Stimulated activated CD8-positive, alpha-beta memory T cell treated with anti-CD3 and anti-CD28 coated beads, Interleukin-12 subunit alpha, Interleukin-12 subunit beta, amount 100 ng/mL, for 1 hour (primary cell): ENCODE results near the gene ZMAT1.
"Not testable (repeated sequence)": the region's sequence is repeated elsewhere in the genome, so short reads cannot be mapped to it uniquely, and the experiment has no call there.

Source experiments
- DNase-seq: peaks from one replicate; pipeline ENCODE4 v3.0.0-alpha.2; 2020; ENCODE audit warnings: low read depth

Gene ZMAT1

DNA sequence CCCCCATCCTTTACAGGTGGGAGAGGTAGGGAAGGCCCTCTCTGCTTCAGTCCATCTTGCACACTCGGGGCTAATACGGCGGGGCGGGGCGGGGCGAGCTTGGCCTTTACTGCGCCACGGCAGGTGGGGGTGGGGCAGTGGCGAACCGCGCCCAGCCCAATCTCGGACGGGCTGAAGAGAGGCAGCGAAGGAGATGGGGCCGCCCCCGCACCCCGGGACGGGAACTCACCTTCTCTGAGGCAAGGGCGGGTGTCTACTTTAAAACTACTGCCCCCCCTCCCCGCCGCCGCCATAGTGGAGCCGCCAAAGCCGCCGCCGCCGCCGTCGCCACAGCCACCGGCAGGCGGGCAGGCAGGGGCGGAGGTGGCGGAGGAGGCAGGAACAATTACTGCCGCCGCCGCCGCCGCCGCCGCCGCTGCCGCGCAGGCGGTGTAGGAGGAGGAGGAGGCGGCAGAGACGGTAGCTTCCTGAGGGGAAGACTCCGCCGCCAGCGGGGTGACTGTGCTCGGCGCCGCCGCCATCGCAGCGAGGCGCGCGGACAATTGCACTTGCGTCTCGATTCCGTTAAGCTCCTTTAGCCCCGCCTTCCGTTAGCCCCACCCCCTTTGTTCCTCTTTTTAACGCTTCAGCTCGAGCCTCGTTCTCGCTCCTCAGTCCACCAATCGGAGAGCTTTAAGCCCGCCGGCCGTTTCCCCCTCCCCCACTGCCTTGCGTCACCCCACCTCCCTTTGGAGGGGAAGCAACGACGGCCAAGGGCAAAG, at the start of gene ZMAT1:
ZMAT1 (minus strand) TSS at position 540 of the 761 bp plus-strand sequence; CDS start at position 521, 19 bp downstream.
- peak; percentile 84 for DNase-seq

GRCh38 chrX:101977106-101977505, 45.3 kb upstream of the ZMAT1 start:
- no peak for DNase-seq

DNA sequence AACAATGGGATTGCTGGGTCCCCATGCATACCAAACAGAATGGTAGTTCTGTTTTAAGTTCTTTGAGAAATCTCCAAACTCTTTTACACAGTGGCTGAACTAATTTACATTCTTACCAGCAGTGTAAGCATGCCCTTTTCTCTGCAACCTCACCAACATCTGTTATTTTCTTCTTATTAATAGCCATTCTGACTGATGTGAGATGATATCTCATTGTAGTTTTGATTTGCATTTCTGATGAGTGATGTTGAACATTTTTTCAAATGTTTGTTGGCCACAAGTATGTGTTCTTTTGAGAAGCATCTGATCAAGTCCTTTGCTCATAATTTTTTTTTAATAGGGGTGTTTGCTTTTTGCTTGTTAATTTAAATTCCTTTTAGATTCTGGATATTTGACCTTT, 41.2 kb upstream of the ZMAT1 start:
- DNase-seq: no peak

GRCh38 chrX:101964923-101965539, 33.2 kb upstream of the ZMAT1 start:
- not testable (repeated sequence) for DNase-seq

DNA sequence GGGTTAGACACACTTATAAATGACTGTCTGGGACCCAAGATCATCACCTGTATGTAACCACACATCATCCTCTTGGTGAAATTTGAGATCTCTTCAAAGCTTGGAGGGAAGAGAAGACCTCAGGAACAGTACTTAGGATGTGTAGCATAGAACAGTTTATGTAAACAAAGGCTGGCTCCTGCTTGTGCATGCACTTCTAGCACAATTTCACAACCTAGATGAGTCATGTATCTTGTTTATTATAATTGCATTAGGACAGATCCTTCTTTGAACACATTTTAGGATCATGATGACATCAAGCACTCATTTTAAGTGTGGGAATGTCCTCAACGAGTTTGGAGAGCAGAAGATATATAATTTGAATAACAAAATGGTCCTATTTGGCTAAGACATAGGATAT, 26.3 kb upstream of the ZMAT1 start:
- no peak for DNase-seq

DNA sequence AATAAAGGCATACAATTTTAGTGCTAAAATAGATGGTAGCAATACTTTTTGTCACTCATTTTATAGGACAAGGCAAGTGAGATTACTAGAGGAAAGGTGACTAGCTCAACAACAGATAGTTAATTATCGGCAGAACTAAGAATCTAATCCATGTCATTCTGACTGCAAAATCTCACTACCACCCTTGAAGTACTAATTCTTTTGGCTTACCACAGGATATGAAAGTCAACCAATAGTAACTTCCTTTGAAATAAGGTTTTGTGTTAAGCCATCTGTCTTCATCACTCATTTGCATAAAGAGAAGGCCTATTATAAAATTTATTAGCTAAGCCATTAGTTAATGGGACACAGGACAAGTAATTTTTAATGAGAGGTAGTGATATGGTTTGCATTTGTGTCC, 25.3 kb upstream of the ZMAT1 start:
- no peak for DNase-seq

DNA sequence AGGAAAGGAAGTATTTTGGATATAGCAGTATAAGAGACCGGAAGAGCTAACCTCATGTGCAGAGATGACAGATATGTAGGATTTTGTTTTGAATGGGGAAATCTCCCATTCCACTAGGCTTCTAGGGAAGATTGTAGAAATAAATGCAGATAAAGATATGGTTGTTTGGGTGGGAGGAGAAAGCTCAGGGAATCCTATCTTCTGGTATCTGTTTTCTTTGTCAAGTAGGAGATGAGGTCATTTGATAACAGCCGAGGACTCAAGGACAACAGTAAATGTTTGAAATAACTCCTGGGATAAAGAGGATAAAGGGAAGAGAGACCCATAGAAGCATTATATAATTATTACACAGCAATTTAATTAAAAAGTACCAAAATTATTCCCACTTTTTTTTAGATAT, 24.7 kb upstream of the ZMAT1 start:
- no peak for DNase-seq

DNA sequence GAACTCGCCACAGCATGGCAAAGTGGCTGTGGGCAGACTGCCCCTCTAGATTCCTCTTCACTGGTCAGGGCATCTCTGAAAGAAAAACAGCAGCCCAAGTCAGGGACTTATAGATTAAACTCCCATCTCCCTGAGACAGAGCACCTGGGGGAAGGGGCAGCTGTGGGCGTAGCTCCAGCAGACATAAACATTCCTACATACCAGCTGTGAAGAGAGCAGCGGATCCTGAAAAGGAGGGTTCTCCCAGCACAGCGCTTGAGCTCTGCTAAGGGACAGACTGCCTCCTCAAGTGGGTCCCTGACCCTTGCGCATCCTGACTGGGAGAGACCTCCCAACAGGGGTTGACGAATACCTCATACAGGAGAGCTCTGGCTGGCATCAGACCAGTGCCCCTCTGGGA, 18.8 kb upstream of the ZMAT1 start:
- DNase-seq: no peak

- DNase-seq: no peak
These were observed 383 bp upstream of the ZMAT1 start for GRCh38 chrX:101932249-101932570.

GRCh38 chrX:101931136-101931487, 715 bp downstream of the ZMAT1 start:
- no peak for DNase-seq

DNA sequence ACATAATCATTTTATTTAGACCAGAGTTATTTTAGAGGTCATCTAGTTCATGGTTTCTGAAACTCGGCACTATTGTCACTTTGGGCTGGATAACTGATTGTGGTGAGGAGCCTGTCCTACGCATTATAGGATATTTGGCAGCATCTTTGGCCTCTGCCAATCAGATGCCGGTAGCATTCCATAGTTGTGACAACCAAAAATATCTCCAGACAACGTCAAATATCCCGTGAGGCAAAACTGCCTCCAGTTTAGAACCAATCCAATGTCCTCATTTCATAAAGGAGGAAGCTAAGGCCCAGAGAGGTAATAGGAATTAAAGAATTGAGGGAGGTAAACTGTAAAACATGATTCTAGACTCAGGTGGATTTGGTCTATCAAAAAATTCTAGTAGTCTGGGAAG, 6.1 kb downstream of the ZMAT1 start:
- no peak for DNase-seq

- DNase-seq: no peak
These were observed 13.1 kb downstream of the ZMAT1 start for GRCh38 chrX:101918751-101919150.

DNA sequence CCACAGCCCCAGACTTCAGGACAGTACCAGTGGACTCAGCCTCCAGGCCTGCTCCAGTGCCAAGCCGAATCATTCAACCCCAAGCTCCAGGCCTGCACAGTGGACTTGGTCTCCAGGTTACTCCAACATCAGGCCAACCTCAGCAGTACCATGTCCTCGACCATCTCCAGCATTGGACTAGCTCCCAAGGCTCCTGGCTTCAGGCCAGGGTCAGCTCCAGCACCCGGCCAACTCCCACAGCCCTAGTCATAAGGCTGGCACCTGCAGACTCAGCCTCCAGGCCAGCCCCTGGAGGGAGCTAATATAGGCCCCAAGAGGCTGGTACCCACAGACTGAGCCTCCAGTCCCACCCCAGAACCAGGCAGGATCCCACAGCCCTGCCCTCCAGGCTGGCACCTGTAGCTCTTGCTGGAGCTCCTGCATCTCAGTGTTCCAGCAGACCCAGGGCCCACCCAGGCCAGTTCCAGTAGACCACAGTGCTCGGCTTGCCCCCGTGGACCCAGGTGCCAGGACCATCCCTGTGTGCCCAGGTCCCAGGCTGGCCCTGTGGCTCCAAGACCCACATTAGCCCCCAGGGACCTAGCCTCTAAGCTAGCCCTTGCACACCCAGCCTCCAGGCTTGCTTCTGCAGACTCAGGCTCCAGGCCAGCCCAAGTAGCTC, 25.6 kb downstream of the ZMAT1 start:
- no peak for DNase-seq

GRCh38 chrX:101904996-101905395, 26.8 kb downstream of the ZMAT1 start:
- DNase-seq: no peak
